ENCODE data around the gene MEGF9.
"Not testable (repeated sequence)": the region's sequence is repeated elsewhere in the genome, so short reads cannot be mapped to it uniquely, and the experiment has no call there.

The MEGF9 gene

DNA sequence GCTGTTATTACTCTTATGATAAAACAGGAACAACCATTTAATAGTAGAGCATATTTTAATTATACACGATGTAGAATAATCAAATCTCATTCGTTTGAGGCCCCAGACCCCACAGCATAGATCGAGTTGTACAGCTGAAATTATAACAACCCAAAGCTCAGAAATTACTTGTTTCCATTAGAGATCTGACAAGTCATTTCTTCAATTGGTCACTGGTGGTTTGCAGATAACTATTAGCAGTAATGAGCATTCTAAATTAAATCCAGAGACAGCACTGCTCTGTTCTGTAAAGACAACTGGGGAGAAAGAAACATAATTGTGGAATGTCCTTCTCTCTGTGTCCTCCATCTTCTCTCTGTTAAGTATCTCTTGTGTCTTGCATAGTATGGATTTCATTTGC is 147.2 kb downstream of the MEGF9 start:
- Histone ChIP-seq H3K27ac (ENCODE audit: low read depth, low read length) (no peak overlapping the region), H3K4me3 (ENCODE audit: low read length) (no peak overlapping the region), H3K36me3 (ENCODE audit: control insufficient read depth, insufficient read depth, low read length) (peaks cover 9% of the 10 kb centered on the region), H3K27me3 (ENCODE audit: control insufficient read depth, insufficient read depth, low read length) (no peaks in the 10 kb centered on the region), H3K9ac (ENCODE audit: low read length) (no peak overlapping the region), H3K4me1 (ENCODE audit: control insufficient read depth, insufficient read depth, low read length) (peaks cover 7% of the 10 kb centered on the region)

DNA sequence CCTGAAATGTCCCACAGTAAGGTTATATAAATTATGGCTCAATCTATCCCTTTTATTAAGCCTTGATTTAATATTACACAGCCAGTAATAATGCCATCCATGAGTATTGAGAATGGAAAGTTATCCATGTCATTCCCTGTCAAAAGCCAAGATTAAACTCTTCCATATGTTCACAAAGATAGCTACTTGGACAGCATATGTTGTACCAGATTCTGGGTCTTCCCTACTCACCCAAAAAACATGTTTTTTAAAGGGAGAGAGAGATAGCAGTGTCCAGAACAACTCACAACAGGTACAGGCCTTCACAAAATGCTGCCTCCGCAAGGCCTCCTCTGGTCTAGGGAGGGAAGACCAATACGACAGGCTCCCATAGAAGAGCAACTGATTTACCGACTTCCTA is 149.7 kb downstream of the MEGF9 start:
- Histone ChIP-seq H3K4me3 (ENCODE audit: low read length) (no peak overlapping the region), H3K9ac (ENCODE audit: low read length) (no peak overlapping the region)

DNA sequence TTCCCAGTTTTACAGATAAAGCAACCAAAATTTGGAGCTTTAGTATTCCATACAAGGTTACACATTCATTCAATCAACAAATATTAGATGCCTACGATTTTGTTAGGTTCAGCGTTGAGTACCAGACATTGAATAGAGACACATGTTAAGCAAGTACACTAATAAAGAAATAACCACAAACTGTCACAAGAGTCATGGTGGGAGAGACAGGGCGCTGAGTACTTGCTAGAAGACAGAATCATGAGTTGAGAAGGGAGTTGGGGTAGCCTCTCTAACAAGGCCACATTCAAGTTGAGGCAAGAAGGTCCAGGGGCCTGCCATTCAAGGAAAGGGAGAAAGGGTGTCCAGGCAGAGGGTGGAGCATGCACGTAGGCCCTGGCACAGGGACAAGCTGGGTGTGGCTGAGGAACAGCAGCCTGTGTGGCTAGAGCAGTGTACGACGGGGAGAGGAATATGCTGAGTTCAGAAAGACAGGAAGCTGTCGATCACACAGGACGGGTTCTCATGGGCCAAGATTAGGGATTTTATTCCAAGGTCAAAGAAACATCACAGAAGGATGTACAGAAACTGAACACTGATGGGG is 151.3 kb downstream of the MEGF9 start:
- Histone ChIP-seq H3K27ac (ENCODE audit: low read depth, low read length) (no peak overlapping the region), H3K4me3 (ENCODE audit: low read length) (no peak overlapping the region), H3K36me3 (ENCODE audit: control insufficient read depth, insufficient read depth, low read length) (peaks cover 3% of the 10 kb centered on the region), H3K9ac (ENCODE audit: low read length) (no peak overlapping the region), H3K4me1 (ENCODE audit: control insufficient read depth, insufficient read depth, low read length) (no peaks in the 10 kb centered on the region), H3K27me3 (ENCODE audit: control insufficient read depth, insufficient read depth, low read length) (no peaks in the 10 kb centered on the region)

More for the DNA sequence above, 149.7 kb downstream of the MEGF9 start:
- Histone ChIP-seq H3K4me1 (ENCODE audit: control insufficient read depth, insufficient read depth, low read length) (no peaks in the 10 kb centered on the region), H3K27me3 (ENCODE audit: control insufficient read depth, insufficient read depth, low read length) (no peaks in the 10 kb centered on the region), H3K36me3 (ENCODE audit: control insufficient read depth, insufficient read depth, low read length) (peaks cover 7% of the 10 kb centered on the region), H3K27ac (ENCODE audit: low read depth, low read length) (no peak overlapping the region)

DNA sequence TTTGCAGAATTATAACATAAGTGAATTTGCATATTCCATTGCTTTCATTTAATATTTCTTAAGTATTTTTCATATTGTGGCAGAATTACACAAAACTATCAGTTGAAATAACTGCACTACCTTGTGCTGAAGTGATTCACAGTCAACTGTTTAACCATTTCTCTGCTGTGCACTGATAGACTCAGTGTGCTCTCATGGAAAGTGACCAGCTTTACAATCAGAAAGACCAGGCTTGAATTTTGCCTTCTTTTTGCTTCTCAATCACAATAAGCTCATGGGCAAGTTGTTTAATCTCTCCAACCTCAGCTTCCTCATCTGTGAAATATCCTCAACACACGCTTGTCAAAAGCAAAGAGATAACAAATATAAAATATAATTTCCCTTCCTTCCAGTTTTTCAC is 152.6 kb downstream of the MEGF9 start:
- Histone ChIP-seq H3K9ac (ENCODE audit: low read length) (no peak overlapping the region), H3K4me3 (ENCODE audit: low read length) (no peak overlapping the region), H3K4me1 (ENCODE audit: control insufficient read depth, insufficient read depth, low read length) (no peaks in the 10 kb centered on the region), H3K27ac (ENCODE audit: low read depth, low read length) (no peak overlapping the region), H3K27me3 (ENCODE audit: control insufficient read depth, insufficient read depth, low read length) (no peaks in the 10 kb centered on the region), H3K36me3 (ENCODE audit: control insufficient read depth, insufficient read depth, low read length) (peaks cover 3% of the 10 kb centered on the region)

DNA sequence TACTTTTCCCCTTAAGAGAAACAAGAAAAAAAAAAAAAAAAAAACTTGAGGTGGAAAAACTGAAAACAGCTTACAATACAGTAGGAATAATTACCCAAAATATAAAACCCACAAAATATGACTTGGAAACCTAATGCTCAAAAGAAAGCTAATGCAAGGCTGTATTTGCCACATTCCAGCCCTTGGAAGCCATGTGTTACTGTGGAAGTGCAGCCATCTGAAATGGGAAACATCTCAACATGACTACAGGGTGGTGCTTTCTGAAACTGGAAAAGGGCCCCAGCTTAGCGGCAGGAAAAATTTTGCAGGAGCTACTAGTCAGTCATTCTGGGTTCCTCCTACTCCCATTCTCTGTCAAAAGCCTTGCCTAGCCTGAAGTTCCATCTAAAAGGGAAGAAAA is 154.7 kb downstream of the MEGF9 start:
- Histone ChIP-seq H3K4me1 (ENCODE audit: control insufficient read depth, insufficient read depth, low read length) (no peaks in the 10 kb centered on the region), H3K4me3 (ENCODE audit: low read length) (no peak overlapping the region), H3K9ac (ENCODE audit: low read length) (no peak overlapping the region), H3K27me3 (ENCODE audit: control insufficient read depth, insufficient read depth, low read length) (no peaks in the 10 kb centered on the region), H3K36me3 (ENCODE audit: control insufficient read depth, insufficient read depth, low read length) (no peaks in the 10 kb centered on the region), H3K27ac (ENCODE audit: low read depth, low read length) (no peak overlapping the region)

DNA sequence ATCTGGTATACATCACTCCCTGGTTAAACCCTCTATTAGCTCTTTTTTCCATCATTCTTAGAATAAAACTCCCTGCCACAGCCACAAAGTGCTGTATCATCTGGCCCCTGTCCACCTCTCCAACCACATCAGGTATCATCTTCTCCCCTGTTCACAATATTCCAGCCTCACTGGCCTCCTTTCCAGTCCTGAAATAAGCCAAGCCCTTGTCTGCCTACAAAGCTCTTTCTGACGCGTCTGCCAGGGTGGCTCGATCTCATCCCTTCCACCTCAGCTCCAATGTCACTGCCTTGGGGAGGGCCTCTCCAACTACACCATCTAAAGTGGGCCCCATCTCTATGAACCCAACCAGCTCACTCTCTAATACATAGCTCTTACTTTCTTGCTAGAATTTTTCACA is 155.8 kb downstream of the MEGF9 start:
- no peak overlapping the region for H3K9ac ChIP-seq (ENCODE audit: low read length)
- no peaks in the 10 kb centered on the region for H3K36me3 ChIP-seq (ENCODE audit: control insufficient read depth, insufficient read depth, low read length)
- no peak overlapping the region for H3K27ac ChIP-seq (ENCODE audit: low read depth, low read length)

DNA sequence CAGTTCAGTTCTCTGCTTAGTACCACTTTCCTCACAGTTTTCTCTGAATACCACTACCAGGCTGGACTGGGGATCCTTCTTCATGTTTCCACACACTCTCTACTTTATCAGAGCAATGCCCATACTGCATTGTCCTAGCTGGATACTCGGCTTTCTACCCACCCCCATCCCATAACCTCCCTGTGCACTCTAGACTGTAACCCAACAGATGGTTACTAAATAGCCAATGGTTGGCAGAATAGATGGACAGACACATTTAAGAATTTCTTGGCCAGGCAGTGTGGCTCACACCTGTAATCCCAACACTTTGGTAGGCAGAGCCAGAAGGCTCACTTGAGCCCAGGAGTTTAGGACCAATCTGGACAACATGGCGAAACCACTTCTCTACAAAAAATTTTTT is 157.1 kb downstream of the MEGF9 start:
- no peak overlapping the region for H3K9ac ChIP-seq (ENCODE audit: low read length)
- no peak overlapping the region for H3K27ac ChIP-seq (ENCODE audit: low read depth, low read length)
- no peaks in the 10 kb centered on the region for H3K4me1 ChIP-seq (ENCODE audit: control insufficient read depth, insufficient read depth, low read length)
- no peaks in the 10 kb centered on the region for H3K27me3 ChIP-seq (ENCODE audit: control insufficient read depth, insufficient read depth, low read length)
- H3K4me3 ChIP-seq (ENCODE audit: low read length): no peak overlapping the region
- H3K36me3 ChIP-seq (ENCODE audit: control insufficient read depth, insufficient read depth, low read length): no peaks in the 10 kb centered on the region

More for the DNA sequence above, 155.8 kb downstream of the MEGF9 start:
- Histone ChIP-seq H3K4me1 (ENCODE audit: control insufficient read depth, insufficient read depth, low read length) (no peaks in the 10 kb centered on the region), H3K27me3 (ENCODE audit: control insufficient read depth, insufficient read depth, low read length) (no peaks in the 10 kb centered on the region), H3K4me3 (ENCODE audit: low read length) (no peak overlapping the region)

DNA sequence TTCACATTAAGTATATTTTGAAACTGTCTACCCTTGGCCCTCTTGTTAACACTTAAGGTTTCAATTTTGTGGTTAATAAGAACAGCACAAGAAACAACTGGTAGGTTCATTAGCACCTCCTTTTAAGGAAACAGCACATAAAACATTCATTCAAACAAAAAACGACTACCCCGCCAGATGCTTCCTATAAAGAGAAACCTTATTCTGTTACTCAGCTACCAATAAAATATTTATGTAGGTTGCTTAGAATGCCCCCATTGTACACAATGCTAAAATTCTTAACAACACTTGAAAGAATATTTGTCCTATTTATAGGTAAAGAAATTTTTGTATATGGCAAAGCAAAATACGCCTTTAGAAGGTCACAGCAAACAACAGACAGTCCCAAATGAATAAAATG is 157.5 kb downstream of the MEGF9 start:
- Histone ChIP-seq H3K27ac (ENCODE audit: low read depth, low read length) (no peak overlapping the region), H3K27me3 (ENCODE audit: control insufficient read depth, insufficient read depth, low read length) (no peaks in the 10 kb centered on the region), H3K4me3 (ENCODE audit: low read length) (no peak overlapping the region), H3K36me3 (ENCODE audit: control insufficient read depth, insufficient read depth, low read length) (no peaks in the 10 kb centered on the region), H3K9ac (ENCODE audit: low read length) (no peak overlapping the region), H3K4me1 (ENCODE audit: control insufficient read depth, insufficient read depth, low read length) (no peaks in the 10 kb centered on the region)

DNA sequence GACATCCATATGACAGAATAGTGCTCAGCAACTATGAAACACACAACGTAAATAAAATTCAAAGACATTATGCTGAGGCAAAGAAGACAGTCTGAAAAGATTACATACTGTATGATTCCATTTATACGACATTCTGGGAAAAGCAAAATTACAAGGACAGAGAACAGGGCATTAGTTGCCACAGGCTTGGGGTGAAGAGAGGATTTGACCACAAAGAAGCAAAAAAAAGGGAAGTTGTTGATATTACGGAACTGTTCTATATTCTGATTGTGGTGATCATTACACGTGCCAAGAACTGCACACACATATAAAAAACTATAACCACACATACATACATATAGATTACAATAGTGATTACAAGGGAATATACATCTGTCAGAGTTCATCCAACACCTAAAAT is 158.4 kb downstream of the MEGF9 start:
- H3K9ac ChIP-seq (ENCODE audit: low read length): no peak overlapping the region
- H3K4me1 ChIP-seq (ENCODE audit: control insufficient read depth, insufficient read depth, low read length): no peaks in the 10 kb centered on the region
- no peak overlapping the region for H3K4me3 ChIP-seq (ENCODE audit: low read length)
- H3K27me3 ChIP-seq (ENCODE audit: control insufficient read depth, insufficient read depth, low read length): no peaks in the 10 kb centered on the region
- no peak overlapping the region for H3K27ac ChIP-seq (ENCODE audit: low read depth, low read length)
- no peaks in the 10 kb centered on the region for H3K36me3 ChIP-seq (ENCODE audit: control insufficient read depth, insufficient read depth, low read length)

DNA sequence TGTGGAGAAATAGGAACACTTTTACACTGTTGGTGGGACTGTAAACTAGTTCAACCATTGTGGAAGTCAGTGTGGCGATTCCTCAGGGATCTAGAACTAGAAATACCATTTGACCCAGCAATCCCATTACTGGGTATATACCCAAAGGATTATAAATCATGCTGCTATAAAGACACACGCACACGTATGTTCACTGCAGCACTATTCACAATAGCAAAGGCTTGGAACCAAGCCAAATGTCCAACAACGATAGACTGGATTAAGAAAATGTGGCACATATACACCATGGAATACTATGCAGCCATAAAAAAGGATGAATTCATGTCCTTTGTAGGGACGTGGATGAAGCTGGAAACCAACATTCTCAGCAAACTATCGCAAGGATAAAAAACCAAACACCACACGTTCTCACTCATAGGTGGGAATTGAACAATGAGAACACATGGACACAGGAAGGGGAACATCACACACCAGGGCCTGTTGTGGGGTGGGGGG is 162.0 kb downstream of the MEGF9 start:
- not testable (repeated sequence) for H3K4me1 ChIP-seq (ENCODE audit: control insufficient read depth, insufficient read depth, low read length); H3K4me3 ChIP-seq (ENCODE audit: low read length); H3K36me3 ChIP-seq (ENCODE audit: control insufficient read depth, insufficient read depth, low read length); H3K27me3 ChIP-seq (ENCODE audit: control insufficient read depth, insufficient read depth, low read length); H3K9ac ChIP-seq (ENCODE audit: low read length); H3K27ac ChIP-seq (ENCODE audit: low read depth, low read length)

Data from rectal smooth muscle tissue (tissue), 1 donor.